NCI-H2107 (cell line): ENCODE measurements around the gene NXPH3.

Source experiments
- DNase-seq: peaks from one replicate; lab custom pipeline; 2025; lab: John Stamatoyannopoulos, UW

Gene NXPH3

DNA sequence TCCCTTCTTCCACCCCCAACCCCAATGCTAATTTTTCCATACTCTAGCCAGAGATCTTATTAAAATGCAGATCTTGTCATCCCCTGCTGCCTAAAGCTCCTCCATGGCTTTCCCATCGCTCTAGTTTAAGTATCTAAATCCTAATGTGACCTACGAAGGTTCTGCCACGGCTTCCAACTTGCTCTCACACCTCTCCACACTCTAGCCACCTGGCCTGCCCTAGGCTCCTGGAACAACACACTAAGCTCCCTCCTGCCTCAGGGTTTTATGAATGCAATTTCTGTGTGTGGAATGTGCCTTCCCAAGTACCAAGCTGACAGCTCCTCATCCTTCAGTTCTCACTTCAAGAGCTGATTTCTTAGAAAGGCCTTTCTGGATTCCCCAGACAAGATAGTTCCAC, 16.6 kb downstream of the NXPH3 start:
- DNase-seq, result no peak

- no peak for DNase-seq
These were observed 19.7 kb downstream of the NXPH3 start for GRCh38 chr17:49595328-49595727.

DNA sequence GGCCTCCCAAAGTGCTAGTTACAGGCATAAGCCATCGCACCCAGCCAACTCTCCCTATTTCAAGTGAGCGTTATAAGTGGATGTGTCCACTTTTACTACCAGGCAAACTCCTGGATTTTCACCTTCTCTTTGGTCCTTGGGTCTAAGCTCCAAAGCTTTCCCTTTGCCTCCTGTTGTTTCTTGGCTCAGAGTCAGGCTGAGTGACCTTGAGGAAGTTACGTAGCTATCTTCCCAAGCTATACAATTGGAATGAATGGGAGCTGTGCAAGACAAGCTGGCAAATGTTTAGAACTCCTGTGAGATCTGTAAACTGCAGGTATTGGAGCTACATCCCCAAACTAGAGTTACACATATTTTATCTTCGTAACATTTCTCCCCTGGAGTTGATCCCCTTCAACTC, 20.3 kb downstream of the NXPH3 start:
- no peak for DNase-seq

GRCh38 chr17:49596613-49597244, 21.1 kb downstream of the NXPH3 start:
- DNase-seq, result no peak

- no peak for DNase-seq
These were observed 21.8 kb downstream of the NXPH3 start for GRCh38 chr17:49597436-49597835.

DNA sequence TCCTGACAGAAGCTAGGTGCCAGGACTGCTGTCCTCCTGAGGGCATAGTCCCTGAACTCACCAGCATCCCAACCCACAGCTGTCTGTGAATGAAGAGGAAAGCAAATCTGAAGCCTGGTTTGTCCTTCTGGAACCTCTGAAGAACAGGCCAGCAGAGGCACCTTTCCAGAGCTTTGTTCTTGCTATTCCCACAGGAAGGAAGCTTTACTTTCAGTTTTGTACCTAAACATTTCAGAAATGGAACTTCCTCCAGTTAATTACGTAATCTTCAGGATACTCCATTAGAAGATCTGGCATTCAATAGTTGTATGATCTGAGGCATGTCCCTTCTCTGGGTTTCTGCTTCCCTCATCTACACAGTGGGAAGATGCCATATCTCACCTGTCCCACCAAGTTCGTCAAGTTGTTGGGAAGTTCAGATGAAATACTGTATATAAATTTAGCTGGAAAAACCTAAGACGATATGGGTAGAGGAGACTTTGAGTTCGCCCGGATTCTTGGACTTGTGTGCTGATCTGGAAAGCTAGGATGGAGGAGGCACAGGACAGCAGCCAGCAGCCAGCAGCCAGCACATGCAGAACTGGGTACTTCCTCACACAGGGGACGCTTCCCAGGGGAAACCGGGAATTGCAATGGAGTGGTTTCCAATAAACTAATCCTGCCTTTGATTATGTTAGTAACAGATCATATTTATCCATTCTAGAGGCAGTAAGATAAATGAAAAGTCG, 22.4 kb downstream of the NXPH3 start:
- no peak for DNase-seq

DNA sequence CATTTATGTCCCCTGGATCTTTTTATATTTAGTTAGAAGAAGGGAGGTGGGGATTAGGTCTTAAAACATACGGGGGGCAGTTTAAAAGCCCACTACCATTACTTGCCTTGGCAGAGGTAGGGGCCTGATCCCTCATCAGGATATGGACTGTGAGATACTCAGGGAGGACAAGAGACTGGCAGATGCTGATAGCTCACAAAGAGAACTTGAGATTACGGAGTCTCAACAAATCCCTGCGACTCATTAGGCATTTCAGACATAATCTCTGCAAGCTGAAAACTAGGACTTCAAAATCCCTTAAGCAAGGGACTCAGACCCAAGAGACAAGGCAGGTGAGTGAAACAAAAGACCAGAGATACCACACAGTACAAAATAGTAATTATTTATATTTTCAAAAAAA, 23.2 kb downstream of the NXPH3 start:
- DNase-seq, result no peak

GRCh38 chr17:49600949-49601348, 25.3 kb downstream of the NXPH3 start:
- no peak for DNase-seq

DNA sequence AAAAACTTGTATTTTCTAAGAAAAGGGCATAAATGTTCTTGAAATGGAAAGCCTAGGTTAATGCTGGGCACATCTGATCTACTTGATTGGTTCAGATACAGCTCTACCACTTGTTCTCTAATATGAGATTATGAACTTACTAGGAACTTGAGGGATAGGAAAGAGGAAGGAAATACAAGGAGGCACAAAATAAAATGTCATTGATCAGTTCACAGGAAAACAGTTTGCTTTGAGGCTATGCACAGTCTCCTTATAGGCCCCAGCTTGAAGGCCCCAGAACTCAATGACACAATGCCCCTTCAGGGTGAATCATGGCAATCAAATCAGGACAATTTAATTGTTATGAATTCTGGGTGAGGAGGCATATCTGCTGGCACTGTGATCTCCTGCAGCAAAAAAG, 27.1 kb downstream of the NXPH3 start:
- no peak for DNase-seq

- no peak for DNase-seq
These were observed 27.6 kb downstream of the NXPH3 start for GRCh38 chr17:49603238-49603637.

DNA sequence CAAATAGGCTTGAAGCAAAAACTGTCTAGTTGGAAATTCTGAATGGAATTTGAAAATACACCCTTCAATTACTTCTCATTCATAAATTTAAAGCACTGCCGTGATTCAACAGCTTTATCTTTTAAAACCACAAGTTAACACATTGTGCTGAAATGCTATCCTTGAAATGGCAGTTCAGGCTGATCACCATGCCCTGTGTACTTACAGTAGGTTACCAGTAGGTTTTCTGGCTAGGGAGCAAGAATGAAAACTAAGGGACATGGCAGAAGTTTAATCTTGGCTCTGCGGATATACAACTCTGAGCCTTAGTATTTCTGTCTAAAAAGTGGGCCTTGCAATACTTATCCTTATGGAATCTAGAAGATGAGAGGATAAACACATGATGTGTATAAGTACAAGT, 28.0 kb downstream of the NXPH3 start:
- DNase-seq, result no peak

GRCh38 chr17:49604314-49604869, 28.7 kb downstream of the NXPH3 start:
- no peak for DNase-seq

- no peak for DNase-seq
These were observed 35.4 kb downstream of the NXPH3 start for GRCh38 chr17:49610883-49611584.

DNA sequence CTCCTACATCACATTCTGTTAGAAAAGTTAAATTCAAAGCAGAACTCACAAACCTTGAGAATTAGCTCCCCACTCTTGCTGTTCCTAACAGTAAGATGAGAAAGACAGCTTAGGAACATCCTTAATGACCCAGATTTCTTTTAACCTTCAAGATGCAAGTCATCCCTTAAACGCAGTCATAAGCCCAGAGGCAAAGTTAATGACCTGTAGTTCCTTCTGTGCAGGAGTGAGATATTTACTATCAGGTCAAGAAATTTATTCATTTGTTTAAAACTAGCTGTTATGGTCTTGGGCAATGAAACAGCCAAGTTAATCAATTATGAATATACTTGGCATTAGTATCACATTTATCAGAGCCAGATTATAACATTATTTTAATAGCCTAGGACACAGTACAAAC, 37.1 kb downstream of the NXPH3 start:
- no peak for DNase-seq

GRCh38 chr17:49613182-49613800, 37.6 kb downstream of the NXPH3 start:
- DNase-seq, result no peak

- DNase-seq, result no peak
These were observed 40.4 kb downstream of the NXPH3 start for GRCh38 chr17:49616086-49616485.

DNA sequence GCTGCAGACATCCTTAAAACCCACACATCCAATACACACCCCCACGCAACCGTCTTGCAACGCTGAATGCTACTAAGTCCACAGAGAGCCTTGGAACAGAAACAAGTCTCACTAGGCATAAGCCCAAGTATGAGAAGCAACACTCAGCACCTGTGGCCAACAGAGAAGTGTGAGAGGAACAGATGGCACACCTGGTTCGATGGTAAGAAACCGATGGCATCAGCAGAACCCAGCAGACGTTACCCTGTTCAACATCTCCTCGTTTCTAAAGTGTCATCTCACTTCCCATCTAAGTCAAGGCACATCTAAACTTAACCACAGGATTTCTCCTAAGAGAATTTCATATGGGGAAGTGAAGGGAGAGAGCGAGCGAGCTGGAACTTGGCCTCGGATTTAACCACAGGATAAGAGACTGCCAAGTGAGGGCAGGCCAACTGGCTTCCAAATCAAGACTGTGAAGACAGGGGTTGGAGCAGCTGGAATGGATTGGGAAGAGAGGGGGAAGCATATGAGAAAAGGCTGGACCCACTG, 41.0 kb downstream of the NXPH3 start:
- DNase-seq, result no peak

- DNase-seq, result no peak
These were observed 42.4 kb downstream of the NXPH3 start for GRCh38 chr17:49618028-49618611.

- no peak for DNase-seq
These were observed 45.7 kb downstream of the NXPH3 start for GRCh38 chr17:49621420-49621819.

DNA sequence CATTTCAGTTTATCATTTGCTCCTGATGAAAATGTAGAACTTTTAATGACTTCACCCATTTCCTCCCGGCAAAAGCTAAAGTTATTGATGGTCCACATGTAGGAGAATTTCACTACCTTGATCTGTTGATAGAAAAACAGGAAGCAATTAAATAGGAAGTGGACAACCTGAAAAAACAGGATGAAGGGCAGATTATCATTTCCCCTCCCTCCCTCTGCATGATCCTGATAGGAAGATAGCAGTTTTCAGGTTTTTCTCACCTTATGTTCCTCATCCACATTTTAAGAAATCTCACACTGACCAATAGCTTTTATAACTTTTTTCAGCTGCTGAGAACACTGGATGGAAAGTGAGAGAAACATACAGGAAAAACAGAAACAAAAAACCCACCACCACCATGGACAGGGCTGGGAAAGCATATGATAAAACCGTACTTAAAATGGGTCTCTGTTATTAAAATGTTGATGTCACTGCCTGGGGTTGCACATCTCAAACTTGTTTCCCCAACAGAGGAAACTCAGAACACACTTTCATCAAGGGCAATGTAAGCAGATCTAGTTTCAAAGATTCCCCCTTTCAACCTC, 46.4 kb downstream of the NXPH3 start:
- DNase-seq, result no peak

DNA sequence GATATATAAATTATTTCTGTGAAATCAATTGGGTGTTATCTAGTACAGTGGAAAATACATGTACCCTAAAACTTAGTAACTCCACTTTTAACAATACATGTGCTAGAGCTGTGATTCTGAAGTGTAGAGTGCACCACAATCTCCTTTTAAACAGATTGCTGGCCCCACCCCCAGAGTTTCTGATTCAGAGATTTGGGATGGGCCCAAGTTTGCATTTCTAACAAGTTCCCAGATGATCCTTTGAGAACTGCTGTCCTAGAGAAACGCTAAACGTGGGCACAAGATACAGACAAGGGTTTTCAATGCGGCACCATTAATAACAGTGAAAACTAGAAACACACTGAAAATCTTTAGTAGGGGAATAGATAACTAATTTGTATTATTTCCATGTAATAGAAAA, 49.2 kb downstream of the NXPH3 start:
- DNase-seq, result no peak

- no peak for DNase-seq
These were observed 53.8 kb downstream of the NXPH3 start for GRCh38 chr17:49629447-49629846.
